Lower leg skin (tissue), 3 donors: ENCODE measurements around the gene MAN1A1.

Source experiments
- POLR2A ChIP-seq, 2 donors: fragments of 450-650 bp; IDR thresholded peaks; one replicate each; pipeline ENCODE4 v1.6.1; 2016 to 2017; ENCODE audit warnings: antibody characterized with exemption in 2 of 2, mild to moderate bottlenecking in 1 of 2, moderate library complexity in 1 of 2
- TF ChIP-seq, protein P1 (sequence below), 3 donors: fragments of 450-650 bp; IDR thresholded peaks; one replicate each; pipeline ENCODE4 v1.5.1; 2016; ENCODE audit warnings: antibody characterized with exemption in 3 of 3, mild to moderate bottlenecking in 3 of 3, moderate library complexity in 2 of 3

DNA sequence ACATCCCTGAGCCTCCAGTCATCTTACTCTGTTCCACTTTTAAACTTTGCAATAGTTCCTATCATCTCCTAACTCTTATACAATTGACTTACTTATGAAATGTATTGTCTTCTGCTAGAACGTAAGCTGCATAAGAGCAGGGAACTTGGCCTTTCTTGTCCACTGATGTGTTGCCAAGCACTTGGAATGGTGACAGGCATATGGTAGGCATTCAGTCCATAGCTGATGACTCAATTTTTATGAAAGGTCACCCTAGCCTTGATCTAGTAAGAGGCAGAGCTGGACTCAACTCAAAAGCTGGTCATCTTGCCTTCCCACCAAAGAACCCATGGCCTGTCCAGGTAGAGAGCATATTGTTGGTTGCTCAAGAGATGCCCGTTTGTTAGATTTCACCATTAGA is 188.7 kb downstream of the MAN1A1 start:
- TF ChIP-seq, protein P1, sequence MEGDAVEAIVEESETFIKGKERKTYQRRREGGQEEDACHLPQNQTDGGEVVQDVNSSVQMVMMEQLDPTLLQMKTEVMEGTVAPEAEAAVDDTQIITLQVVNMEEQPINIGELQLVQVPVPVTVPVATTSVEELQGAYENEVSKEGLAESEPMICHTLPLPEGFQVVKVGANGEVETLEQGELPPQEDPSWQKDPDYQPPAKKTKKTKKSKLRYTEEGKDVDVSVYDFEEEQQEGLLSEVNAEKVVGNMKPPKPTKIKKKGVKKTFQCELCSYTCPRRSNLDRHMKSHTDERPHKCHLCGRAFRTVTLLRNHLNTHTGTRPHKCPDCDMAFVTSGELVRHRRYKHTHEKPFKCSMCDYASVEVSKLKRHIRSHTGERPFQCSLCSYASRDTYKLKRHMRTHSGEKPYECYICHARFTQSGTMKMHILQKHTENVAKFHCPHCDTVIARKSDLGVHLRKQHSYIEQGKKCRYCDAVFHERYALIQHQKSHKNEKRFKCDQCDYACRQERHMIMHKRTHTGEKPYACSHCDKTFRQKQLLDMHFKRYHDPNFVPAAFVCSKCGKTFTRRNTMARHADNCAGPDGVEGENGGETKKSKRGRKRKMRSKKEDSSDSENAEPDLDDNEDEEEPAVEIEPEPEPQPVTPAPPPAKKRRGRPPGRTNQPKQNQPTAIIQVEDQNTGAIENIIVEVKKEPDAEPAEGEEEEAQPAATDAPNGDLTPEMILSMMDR (IDR thresholded peaks at IDR 0.05): no peak
- no peak for TF ChIP-seq POLR2A (IDR thresholded peaks at IDR 0.05)
